Muscle layer of colon (tissue), 2 donors: ENCODE measurements around the gene THUMPD1.

Source experiments
- H3K27ac ChIP-seq: one replicate; pipeline ENCODE4 v1.7.0; 2013; ENCODE audit warnings: low read depth, mild to moderate bottlenecking, low read length, moderate library complexity
- H3K27me3 ChIP-seq, 2 donors: one replicate each; pipeline ENCODE4 v1.7.0; 2013; ENCODE audit warnings: low read length in 2 of 2, mild to moderate bottlenecking in 2 of 2; ENCODE audit not compliant: insufficient read depth in 2 of 2, control insufficient read depth in 1 of 2
- H3K36me3 ChIP-seq: one replicate; pipeline ENCODE4 v1.7.0; 2013; ENCODE audit warnings: mild to moderate bottlenecking, low read length; ENCODE audit not compliant: insufficient read depth
- H3K4me1 ChIP-seq: one replicate; pipeline ENCODE4 v1.7.0; 2013; ENCODE audit warnings: mild to moderate bottlenecking, low read length; ENCODE audit not compliant: insufficient read depth
- H3K4me3 ChIP-seq, 2 donors: one replicate each; pipeline ENCODE4 v1.7.0; 2013; ENCODE audit warnings: low read length in 2 of 2, low read depth in 1 of 2, mild to moderate bottlenecking in 1 of 2, moderate library complexity in 1 of 2
- H3K9ac ChIP-seq: one replicate; pipeline ENCODE4 v1.7.0; 2013; ENCODE audit warnings: low read length
- H3K9me3 ChIP-seq: one replicate; pipeline ENCODE4 v1.7.0; 2013; ENCODE audit warnings: mild to moderate bottlenecking, low read length
- donor health status: abdominal sarcoma.
- donor health status: Adenocarcinoma of cecum.

THUMPD1 gene

GRCh38 chr16:20741554-20742285, at the start of gene THUMPD1:
THUMPD1 (minus strand) TSS chr16:20741818; CDS start chr16:20741739, 79 bp downstream.
- H3K4me1 ChIP-seq = peaks cover 13% of the 10 kb centered on the region
- peak within 1 kb of the TSS; percentile 93 for H3K27ac ChIP-seq
- no peaks in the 10 kb centered on the region for H3K27me3 ChIP-seq
- H3K4me3 ChIP-seq = peak within 1 kb of the TSS; percentile 70 to 93
- H3K9ac ChIP-seq = peak within 1 kb of the TSS; percentile 79
- H3K9me3 ChIP-seq = no peaks in the 10 kb centered on the region
- H3K36me3 ChIP-seq = peaks cover 18% of the 10 kb centered on the region

- H3K27ac ChIP-seq = no peak overlapping the region
- no peaks in the 10 kb centered on the region for H3K27me3 ChIP-seq
- H3K9ac ChIP-seq = no peak overlapping the region
Observed at GRCh38 chr16:20789130-20789529, 47.5 kb upstream of the THUMPD1 start.

GRCh38 chr16:20784204-20784603, 42.6 kb upstream of the THUMPD1 start:
- Histone ChIP-seq H3K4me1 (no peaks in the 10 kb centered on the region), H3K27ac (no peak overlapping the region), H3K4me3 (no peak overlapping the region), H3K36me3 (no peaks in the 10 kb centered on the region), H3K27me3 (no peaks in the 10 kb centered on the region), H3K9me3 (no peaks in the 10 kb centered on the region), H3K9ac (no peak overlapping the region)

More at GRCh38 chr16:20789130-20789529, 47.5 kb upstream of the THUMPD1 start:
- H3K36me3 ChIP-seq = no peaks in the 10 kb centered on the region
- H3K9me3 ChIP-seq = no peaks in the 10 kb centered on the region
- no peak overlapping the region for H3K4me3 ChIP-seq
- no peaks in the 10 kb centered on the region for H3K4me1 ChIP-seq

- Histone ChIP-seq H3K36me3 (no peaks in the 10 kb centered on the region), H3K9ac (no peak overlapping the region), H3K9me3 (no peaks in the 10 kb centered on the region), H3K4me3 (no peak overlapping the region), H3K4me1 (no peaks in the 10 kb centered on the region), H3K27ac (no peak overlapping the region), H3K27me3 (no peaks in the 10 kb centered on the region)
Observed at GRCh38 chr16:20782470-20782869, 40.9 kb upstream of the THUMPD1 start.

- no peak overlapping the region for H3K27ac ChIP-seq
- H3K36me3 ChIP-seq = no peaks in the 10 kb centered on the region
- no peaks in the 10 kb centered on the region for H3K9me3 ChIP-seq
- H3K27me3 ChIP-seq = no peaks in the 10 kb centered on the region
- H3K9ac ChIP-seq = no peak overlapping the region
- H3K4me1 ChIP-seq = no peaks in the 10 kb centered on the region
- no peak overlapping the region for H3K4me3 ChIP-seq
Observed at GRCh38 chr16:20781697-20782096, 40.1 kb upstream of the THUMPD1 start.

- H3K4me3 ChIP-seq = no peak overlapping the region
- H3K36me3 ChIP-seq = no peaks in the 10 kb centered on the region
- no peak overlapping the region for H3K9ac ChIP-seq
- no peaks in the 10 kb centered on the region for H3K27me3 ChIP-seq
- H3K9me3 ChIP-seq = no peaks in the 10 kb centered on the region
- no peak overlapping the region for H3K27ac ChIP-seq
- no peaks in the 10 kb centered on the region for H3K4me1 ChIP-seq
Observed at GRCh38 chr16:20774703-20775362, 33.2 kb upstream of the THUMPD1 start.

- Histone ChIP-seq H3K4me3 (no peak overlapping the region), H3K9me3 (no peaks in the 10 kb centered on the region), H3K4me1 (no peaks in the 10 kb centered on the region), H3K27me3 (no peaks in the 10 kb centered on the region), H3K27ac (no peak overlapping the region), H3K9ac (no peak overlapping the region), H3K36me3 (no peaks in the 10 kb centered on the region)
Observed at GRCh38 chr16:20773679-20774078, 32.1 kb upstream of the THUMPD1 start.

GRCh38 chr16:20768818-20769217, 27.2 kb upstream of the THUMPD1 start:
- Histone ChIP-seq H3K9ac (no peak overlapping the region), H3K27me3 (no peaks in the 10 kb centered on the region), H3K9me3 (no peaks in the 10 kb centered on the region), H3K36me3 (no peaks in the 10 kb centered on the region), H3K27ac (no peak overlapping the region), H3K4me1 (peaks cover 3% of the 10 kb centered on the region), H3K4me3 (no peak overlapping the region)

- peaks cover 5% of the 10 kb centered on the region for H3K4me1 ChIP-seq
- H3K27ac ChIP-seq = no peak overlapping the region
- no peak overlapping the region for H3K9ac ChIP-seq
- H3K36me3 ChIP-seq = no peaks in the 10 kb centered on the region
- H3K4me3 ChIP-seq = no peak overlapping the region
- no peaks in the 10 kb centered on the region for H3K9me3 ChIP-seq
- no peaks in the 10 kb centered on the region for H3K27me3 ChIP-seq
Observed at GRCh38 chr16:20768121-20768520, 26.5 kb upstream of the THUMPD1 start.

- H3K27ac ChIP-seq = no peak overlapping the region
- H3K36me3 ChIP-seq = no peaks in the 10 kb centered on the region
- H3K4me3 ChIP-seq = no peak overlapping the region
- peaks cover 6% of the 10 kb centered on the region for H3K4me1 ChIP-seq
- H3K9ac ChIP-seq = no peak overlapping the region
- no peaks in the 10 kb centered on the region for H3K9me3 ChIP-seq
- H3K27me3 ChIP-seq = no peaks in the 10 kb centered on the region
Observed at GRCh38 chr16:20767577-20767976, 26.0 kb upstream of the THUMPD1 start.

GRCh38 chr16:20766294-20766693, 24.7 kb upstream of the THUMPD1 start:
- Histone ChIP-seq H3K9me3 (no peaks in the 10 kb centered on the region), H3K4me3 (no peak overlapping the region), H3K27ac (no peak overlapping the region), H3K36me3 (no peaks in the 10 kb centered on the region), H3K27me3 (no peaks in the 10 kb centered on the region), H3K4me1 (peaks cover 6% of the 10 kb centered on the region), H3K9ac (no peak overlapping the region)

GRCh38 chr16:20765732-20766131, 24.1 kb upstream of the THUMPD1 start:
- Histone ChIP-seq H3K4me1 (peaks cover 6% of the 10 kb centered on the region), H3K9me3 (no peaks in the 10 kb centered on the region), H3K9ac (no peak overlapping the region), H3K4me3 (no peak overlapping the region), H3K27me3 (no peaks in the 10 kb centered on the region), H3K27ac (no peak overlapping the region), H3K36me3 (no peaks in the 10 kb centered on the region)
